Upper lobe of left lung (tissue), 6 donors: ENCODE data around the gene PDE4D. TPM values are rescaled to one million over a fixed set of nuclear protein-coding genes. Genes with fewer than 3 reads are reported as not detected.

Experiments used
- ATAC-seq, 2 donors: fragments of 200-7000 bp; cut with Tn5 transposase; one replicate each; pipeline ENCODE4 v1.9.1; 2022; ENCODE audit warnings: mild to moderate bottlenecking in 2 of 2, moderate library complexity in 2 of 2; ENCODE audit not compliant: low FRiP score in 2 of 2
- DNase-seq, 2 donors: peaks; one replicate each; pipeline ENCODE4 v3.0.0-alpha.2; 2019 to 2020
- H3K27ac ChIP-seq, 4 donors: fragments of 200-600 bp; sonication (generic); one replicate each; pipeline ENCODE4 v1.5.1; 2016 to 2019
- H3K27me3 ChIP-seq, 4 donors: fragments of 200-600 bp; sonication (generic); one replicate each; pipeline ENCODE4 v1.5.1; 2017 to 2019
- H3K36me3 ChIP-seq, 4 donors: fragments of 200-600 bp; sonication (generic); one replicate each; pipeline ENCODE4 v1.5.1; 2016 to 2019
- H3K4me1 ChIP-seq, 4 donors: fragments of 200-600 bp; sonication (generic); one replicate each; pipeline ENCODE4 v1.5.1; 2018 to 2019
- H3K4me3 ChIP-seq, 4 donors: fragments of 200-600 bp; sonication (generic); one replicate each; pipeline ENCODE4 v1.5.1; 2017 to 2019; ENCODE audit warnings: mild to moderate bottlenecking in 2 of 4, moderate library complexity in 1 of 4
- H3K9me3 ChIP-seq, 4 donors: fragments of 200-600 bp; sonication (generic); one replicate each; pipeline ENCODE4 v1.5.1; 2018 to 2019
- EP300 ChIP-seq, 4 donors: sonication (generic); formaldehyde crosslinking; IDR thresholded peaks; one replicate each; pipeline ENCODE4 v1.5.1; 2017; ENCODE audit warnings: antibody characterized with exemption in 4 of 4, control low read depth in 2 of 4
- POLR2A ChIP-seq, 4 donors: fragments of 450-650 bp; IDR thresholded peaks; one replicate each; pipeline ENCODE4 v1.5.1; 2016 to 2017; ENCODE audit warnings: antibody characterized with exemption in 4 of 4, mild to moderate bottlenecking in 2 of 4
- POLR2AphosphoS5 ChIP-seq, 2 donors: sonication (generic); formaldehyde crosslinking; IDR thresholded peaks; one replicate each; pipeline ENCODE4 v1.5.1; 2017; ENCODE audit warnings: antibody characterized with exemption in 2 of 2
- WGBS, 2 donors: methylation state at CpG; one replicate each; pipeline ENCODE4 v1.1.5; 2017 to 2018; 5-methylcytosine and 5-hydroxymethylcytosine counted together
- total RNA-seq, 6 donors: library from RNA; depleted of rRNA in 4 of 6; stranded (reverse); fragments of >200 nt in 4 of 6; gene quantifications; one replicate each; pipeline versions ENCODE4 v1.1.0 to v1.2.1, GENCODE V29; 2016 to 2021
- TF ChIP-seq, protein P1 (sequence below), 6 experiments: fragments of 450-650 bp in 4 of 6; fragments of 200-600 bp in 2 of 6; sonication (generic) in 2 of 6; IDR thresholded peaks; one replicate each; pipeline ENCODE4 v1.5.1; 2016 to 2019; ENCODE audit warnings: antibody characterized with exemption in 6 of 6
- donor health status: DM: no; HTN: no; CAD: no; lungs with moderate emphysema.
- donor health status: DM: no; HTN: yes; CAD: no; lungs with severe emphysema.

PDE4D gene
- total RNA-seq, 6 donors from 2014 or later = 50.4 to 188 (median 84.0) TPM

DNA sequence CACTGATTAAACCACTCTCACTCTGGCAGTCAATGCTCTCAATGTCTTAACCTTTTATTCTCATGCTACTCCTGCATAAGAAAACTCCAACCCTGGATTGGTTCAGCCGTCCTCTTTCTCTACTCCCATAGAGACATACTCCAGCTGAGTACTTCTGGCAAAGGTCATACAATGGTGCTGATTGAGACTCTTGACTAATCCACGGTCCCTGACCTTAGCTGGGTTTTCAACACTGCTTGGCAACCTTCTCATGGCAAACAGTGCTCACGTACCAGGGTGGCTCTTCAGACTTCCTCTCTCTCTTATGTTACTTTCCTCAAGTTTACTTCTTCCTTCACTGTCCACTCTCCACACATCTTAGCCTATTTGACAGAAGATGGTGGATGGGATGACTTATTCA lies 963.0 kb downstream of the PDE4D start:
- Histone ChIP-seq H3K27ac (no peak overlapping the region), H3K4me3 (no peak overlapping the region), H3K4me1 (peaks cover 0 to 11% (median 5%) of the 10 kb centered on the region in 4 donors), H3K36me3 (no peaks in the 10 kb centered on the region), H3K9me3 (no peaks in the 10 kb centered on the region), H3K27me3 (no peaks in the 10 kb centered on the region)
- WGBS, 2 donors = 53 to 57% methylated on average over 3 of the region's 3 CpGs
- DNase-seq = no peak
- ATAC-seq = no peak
- TF ChIP-seq, protein P1, sequence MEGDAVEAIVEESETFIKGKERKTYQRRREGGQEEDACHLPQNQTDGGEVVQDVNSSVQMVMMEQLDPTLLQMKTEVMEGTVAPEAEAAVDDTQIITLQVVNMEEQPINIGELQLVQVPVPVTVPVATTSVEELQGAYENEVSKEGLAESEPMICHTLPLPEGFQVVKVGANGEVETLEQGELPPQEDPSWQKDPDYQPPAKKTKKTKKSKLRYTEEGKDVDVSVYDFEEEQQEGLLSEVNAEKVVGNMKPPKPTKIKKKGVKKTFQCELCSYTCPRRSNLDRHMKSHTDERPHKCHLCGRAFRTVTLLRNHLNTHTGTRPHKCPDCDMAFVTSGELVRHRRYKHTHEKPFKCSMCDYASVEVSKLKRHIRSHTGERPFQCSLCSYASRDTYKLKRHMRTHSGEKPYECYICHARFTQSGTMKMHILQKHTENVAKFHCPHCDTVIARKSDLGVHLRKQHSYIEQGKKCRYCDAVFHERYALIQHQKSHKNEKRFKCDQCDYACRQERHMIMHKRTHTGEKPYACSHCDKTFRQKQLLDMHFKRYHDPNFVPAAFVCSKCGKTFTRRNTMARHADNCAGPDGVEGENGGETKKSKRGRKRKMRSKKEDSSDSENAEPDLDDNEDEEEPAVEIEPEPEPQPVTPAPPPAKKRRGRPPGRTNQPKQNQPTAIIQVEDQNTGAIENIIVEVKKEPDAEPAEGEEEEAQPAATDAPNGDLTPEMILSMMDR (IDR thresholded peaks at IDR 0.05) = no peak
- TF ChIP-seq POLR2AphosphoS5 (IDR thresholded peaks at IDR 0.05) (no peak), POLR2A (IDR thresholded peaks at IDR 0.05) (no peak), EP300 (IDR thresholded peaks at IDR 0.05) (no peak)

DNA sequence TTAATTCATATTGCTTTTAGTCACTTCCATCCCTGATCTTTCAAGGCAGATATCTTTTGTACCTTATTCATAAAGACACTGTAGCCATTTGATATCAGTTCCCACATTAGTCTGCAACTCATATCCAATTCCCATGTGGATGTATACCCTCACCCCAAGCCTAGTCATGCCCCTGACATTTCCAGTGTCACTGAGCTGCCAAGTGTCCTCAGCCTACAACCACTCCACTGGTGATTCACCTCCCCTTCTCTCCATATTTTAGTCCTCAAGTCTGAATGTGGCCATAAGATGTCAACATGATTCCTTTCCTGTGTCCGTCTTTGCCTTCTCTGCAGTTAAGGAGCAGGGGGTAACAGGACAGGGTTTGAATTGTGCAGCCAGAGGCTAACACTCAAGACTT lies 963.8 kb downstream of the PDE4D start:
- no peak for TF ChIP-seq POLR2AphosphoS5 (IDR thresholded peaks at IDR 0.05)
- no peak for TF ChIP-seq POLR2A (IDR thresholded peaks at IDR 0.05)
- TF ChIP-seq, protein P1 (IDR thresholded peaks at IDR 0.05) = no peak
- TF ChIP-seq EP300 (IDR thresholded peaks at IDR 0.05) = no peak
- 75 to 93% methylated on average over 1 of the region's 1 CpG for WGBS, 2 donors
- Histone ChIP-seq H3K27me3 (no peaks in the 10 kb centered on the region), H3K4me1 (peaks cover 0 to 11% (median 5%) of the 10 kb centered on the region in 4 donors), H3K4me3 (no peak overlapping the region), H3K36me3 (no peaks in the 10 kb centered on the region), H3K9me3 (no peaks in the 10 kb centered on the region), H3K27ac (no peak overlapping the region)
- DNase-seq (no peak), ATAC-seq (no peak)

DNA sequence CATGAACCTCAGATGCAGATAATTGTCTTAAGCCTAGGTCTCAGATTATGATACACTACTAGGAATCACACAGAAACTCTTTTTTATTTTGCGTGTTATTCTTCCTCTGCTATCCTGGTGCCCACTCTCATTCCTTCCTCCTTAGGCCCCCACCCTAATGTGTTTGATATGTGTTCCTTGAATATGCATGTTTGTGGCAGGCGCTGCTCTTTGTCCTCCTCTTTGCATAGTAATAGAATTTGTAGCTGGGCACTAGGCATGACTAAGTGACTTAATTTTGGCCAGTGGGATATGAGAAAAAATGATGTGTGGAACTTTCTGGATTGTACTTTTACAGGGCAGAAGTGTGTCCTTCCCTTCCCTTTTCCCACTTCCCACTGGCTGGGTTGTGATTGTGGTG lies 965.6 kb downstream of the PDE4D start:
- TF ChIP-seq EP300 (IDR thresholded peaks at IDR 0.05) (no peak), POLR2AphosphoS5 (IDR thresholded peaks at IDR 0.05) (no peak), POLR2A (IDR thresholded peaks at IDR 0.05) (no peak)
- TF ChIP-seq, protein P1 (IDR thresholded peaks at IDR 0.05) = no peak
- no peak for DNase-seq
- ATAC-seq = no peak
- 93 to 97% methylated on average over 2 of the region's 2 CpGs for whole genome bisulfite sequencing, 2 donors
- H3K36me3 ChIP-seq = no peaks in the 10 kb centered on the region
- no peaks in the 10 kb centered on the region for H3K9me3 ChIP-seq
- H3K4me3 ChIP-seq = no peak overlapping the region
- no peaks in the 10 kb centered on the region for H3K27me3 ChIP-seq
- H3K4me1 ChIP-seq = peaks cover 0 to 12% (median 5%) of the 10 kb centered on the region in 4 donors
- no peak overlapping the region for H3K27ac ChIP-seq

DNA sequence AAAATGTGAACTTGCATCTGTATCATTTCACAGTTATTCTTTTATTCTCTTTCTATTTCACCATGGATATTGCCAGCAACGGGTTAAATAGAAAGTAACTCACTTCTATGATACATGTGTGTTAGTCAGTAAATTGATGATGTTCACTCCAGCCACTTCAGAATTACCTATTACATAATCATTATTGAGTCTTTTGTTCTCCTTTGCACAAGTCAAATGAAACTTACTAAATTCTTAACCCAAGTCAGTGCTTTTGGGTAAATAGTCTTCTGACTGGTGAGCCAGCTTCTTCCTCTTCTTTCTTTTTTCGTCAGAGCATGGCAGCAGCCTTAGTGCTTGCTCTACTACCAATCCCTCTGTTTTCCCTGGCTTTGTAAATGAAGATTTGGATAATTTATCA lies 966.3 kb downstream of the PDE4D start:
- no peak for DNase-seq
- H3K27ac ChIP-seq = no peak overlapping the region
- no peaks in the 10 kb centered on the region for H3K9me3 ChIP-seq
- TF ChIP-seq POLR2AphosphoS5 (IDR thresholded peaks at IDR 0.05) (no peak), EP300 (IDR thresholded peaks at IDR 0.05) (no peak), POLR2A (IDR thresholded peaks at IDR 0.05) (no peak)
- TF ChIP-seq, protein P1 (IDR thresholded peaks at IDR 0.05) = no peak
- H3K4me3 ChIP-seq = no peak overlapping the region
- H3K36me3 ChIP-seq = no peaks in the 10 kb centered on the region
- ATAC-seq = no peak
- peaks cover 0 to 14% (median 5%) of the 10 kb centered on the region in 4 donors for H3K4me1 ChIP-seq
- WGBS, 2 donors = 58 to 60% methylated on average over 2 of the region's 2 CpGs
- no peaks in the 10 kb centered on the region for H3K27me3 ChIP-seq

DNA sequence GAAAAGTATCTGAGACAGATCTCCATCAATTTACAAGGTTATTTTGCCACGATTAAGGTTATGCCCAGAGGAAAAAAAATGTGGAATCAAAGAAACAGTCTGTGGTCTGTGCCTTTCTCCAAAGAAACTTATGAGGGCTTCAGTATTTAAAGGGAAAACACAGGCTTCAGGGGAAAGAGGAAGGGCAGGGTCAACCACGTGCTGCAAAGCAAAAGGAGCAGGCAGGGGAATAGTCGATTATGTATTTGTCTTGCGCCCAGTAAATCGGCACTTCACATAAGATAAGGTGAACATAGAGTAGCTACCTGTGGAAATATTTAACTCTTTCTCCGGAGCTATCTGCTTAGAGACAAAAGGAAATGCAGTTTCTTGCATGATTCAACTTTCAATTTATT lies 967.0 kb downstream of the PDE4D start:
- TF ChIP-seq POLR2AphosphoS5 (IDR thresholded peaks at IDR 0.05) (no peak), EP300 (IDR thresholded peaks at IDR 0.05) (no peak), POLR2A (IDR thresholded peaks at IDR 0.05) (no peak)
- TF ChIP-seq, protein P1 (IDR thresholded peaks at IDR 0.05) = no peak
- Histone ChIP-seq H3K4me3 (no peak overlapping the region), H3K27ac (no peak overlapping the region), H3K36me3 (no peaks in the 10 kb centered on the region), H3K4me1 (peaks cover 0 to 14% (median 5%) of the 10 kb centered on the region in 4 donors), H3K27me3 (no peaks in the 10 kb centered on the region), H3K9me3 (no peaks in the 10 kb centered on the region)
- no peak for DNase-seq
- no peak for ATAC-seq
- WGBS, 2 donors = 24 to 27% methylated on average over 6 of the region's 6 CpGs
